Amygdala (tissue), 56 donors: ENCODE data around the gene LSM12.

Experiments used
- DNase-seq, 56 donors: peaks; one replicate each; lab custom pipeline; 2025; lab: John Stamatoyannopoulos, UW

Gene LSM12

DNA sequence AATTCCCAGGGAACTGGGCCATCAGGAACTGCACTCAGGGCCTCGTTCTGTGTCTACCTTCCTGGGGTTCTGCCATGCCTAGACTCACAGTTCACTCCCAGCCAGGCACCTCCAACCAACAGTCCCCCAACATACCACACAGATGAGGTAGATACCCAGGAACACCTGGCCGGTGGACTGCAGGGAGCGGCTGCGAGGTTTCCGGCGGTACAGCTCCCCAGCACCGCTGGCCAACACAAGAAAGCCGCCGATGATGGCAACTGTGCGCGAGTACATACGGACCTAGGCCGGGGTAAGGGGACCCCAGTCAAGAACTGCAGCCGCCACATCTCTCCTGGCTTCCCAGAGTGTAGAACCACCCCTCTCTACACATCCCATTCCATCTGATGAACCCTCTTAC, 53.6 kb downstream of the LSM12 start:
- DNase-seq: no peak

- DNase-seq: no peak
Measured at GRCh38 chr17:44012391-44012790, 54.1 kb downstream of the LSM12 start.

DNA sequence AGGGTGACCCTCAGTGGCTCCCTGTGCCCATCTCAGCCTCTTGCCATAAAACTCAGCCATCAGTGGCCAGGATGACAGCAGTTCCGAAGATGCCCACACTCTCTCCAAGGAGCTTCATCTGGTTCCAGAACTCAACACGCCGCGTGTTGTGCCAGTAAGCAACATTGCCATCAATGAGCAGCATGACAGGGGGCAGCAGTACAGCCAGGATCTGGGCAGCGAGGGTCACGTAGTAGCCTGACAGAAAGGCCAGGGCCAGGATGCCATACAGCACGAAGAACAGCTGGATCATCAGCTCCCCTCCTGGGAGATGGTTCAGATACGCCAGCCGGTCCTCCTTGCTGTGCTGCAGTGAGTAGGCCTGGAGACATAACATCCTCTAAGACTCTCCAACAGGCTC, 54.6 kb downstream of the LSM12 start:
- no peak for DNase-seq

- DNase-seq: no peak
Measured at GRCh38 chr17:44010966-44011647, 55.4 kb downstream of the LSM12 start.

DNA sequence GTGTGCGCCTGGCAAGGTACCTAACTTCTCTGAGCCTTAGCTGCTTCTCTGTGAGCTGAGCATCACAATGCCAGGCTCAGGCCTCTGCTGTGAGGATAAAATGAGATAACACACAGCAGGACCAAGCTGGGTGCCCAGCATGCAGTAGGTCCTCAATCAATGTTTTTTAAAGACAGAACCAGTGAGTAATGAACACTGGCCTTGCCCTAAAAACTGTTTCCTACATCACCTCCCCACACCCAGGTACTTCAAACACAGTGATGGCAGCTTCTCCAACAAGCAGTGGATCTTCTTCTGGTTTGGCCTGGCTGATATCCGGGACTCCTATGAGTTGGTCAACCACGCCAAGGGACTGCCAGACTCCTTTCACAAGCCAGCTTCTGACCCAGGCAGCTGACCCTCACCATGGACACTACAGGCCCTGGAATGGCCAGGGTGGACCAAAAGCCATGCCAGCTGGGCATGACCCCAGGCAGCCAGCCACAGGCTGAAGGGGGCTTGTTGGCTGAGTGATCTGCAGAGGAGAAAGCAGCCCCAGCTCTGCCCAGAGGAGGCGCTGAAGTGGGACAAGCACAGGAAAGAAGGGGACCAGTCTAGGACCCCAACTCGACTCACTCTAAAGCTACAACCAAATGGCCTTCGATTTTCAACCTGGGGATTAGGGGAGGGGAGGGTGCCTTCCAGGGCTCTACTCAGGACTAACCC, 58.1 kb downstream of the LSM12 start:
- no peak for DNase-seq

- peak in 1 of 56 donors; percentile 42 for DNase-seq
Measured at GRCh38 chr17:44007346-44008204, 58.9 kb downstream of the LSM12 start.

GRCh38 chr17:44006598-44007345, 59.7 kb downstream of the LSM12 start:
- peak in 52 of 56 donors; percentile 6 to 82 (median 48) for DNase-seq

- DNase-seq: no peak
Measured at GRCh38 chr17:44006272-44006597, 60.2 kb downstream of the LSM12 start.

- no peak for DNase-seq
Measured at GRCh38 chr17:44005527-44006271, 60.8 kb downstream of the LSM12 start.

DNA sequence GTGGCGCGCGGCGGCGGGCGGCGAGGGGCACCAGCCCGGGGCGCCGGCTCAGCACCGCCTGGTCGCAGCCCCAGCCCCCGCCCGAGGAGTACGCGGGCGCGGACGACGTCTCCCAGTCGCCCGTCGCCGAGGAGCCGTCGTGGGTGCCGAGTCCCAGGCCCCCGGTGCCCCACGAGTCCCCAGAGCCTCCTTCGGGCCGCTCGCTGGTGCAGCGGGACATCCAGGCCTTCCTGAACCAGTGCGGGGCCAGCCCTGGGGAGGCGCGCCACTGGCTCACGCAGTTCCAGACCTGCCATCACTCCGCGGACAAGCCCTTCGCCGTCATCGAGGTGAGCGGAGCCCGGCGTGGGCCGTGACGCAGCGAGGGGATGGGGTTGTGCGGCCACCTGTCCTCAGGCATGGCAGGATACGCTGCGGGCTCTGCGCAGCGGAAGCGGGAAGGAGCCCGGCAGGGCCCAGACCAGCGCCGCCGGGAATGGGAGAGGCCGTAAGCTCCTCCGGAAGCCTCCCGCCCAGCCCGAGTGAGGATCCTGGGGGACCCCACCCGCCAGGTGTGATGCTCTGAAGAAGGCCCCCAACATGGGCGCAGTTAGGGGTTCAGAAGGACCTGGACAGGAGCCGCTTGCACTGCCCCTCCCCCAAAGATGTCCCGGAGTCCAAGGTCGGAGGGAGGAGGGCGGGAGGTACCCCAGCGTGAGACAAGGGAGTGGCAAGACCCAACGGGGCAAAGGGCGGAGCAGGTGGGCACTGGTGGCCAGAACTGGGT, 61.5 kb downstream of the LSM12 start:
- DNase-seq: no peak

- DNase-seq: no peak
Measured at GRCh38 chr17:44004077-44004760, 62.3 kb downstream of the LSM12 start, which contains the start of gene NAGS. Gene NAGS, plus strand, starts transcription at chr17:44004622. Its CDS starts 42 bp downstream, at chr17:44004664.

DNA sequence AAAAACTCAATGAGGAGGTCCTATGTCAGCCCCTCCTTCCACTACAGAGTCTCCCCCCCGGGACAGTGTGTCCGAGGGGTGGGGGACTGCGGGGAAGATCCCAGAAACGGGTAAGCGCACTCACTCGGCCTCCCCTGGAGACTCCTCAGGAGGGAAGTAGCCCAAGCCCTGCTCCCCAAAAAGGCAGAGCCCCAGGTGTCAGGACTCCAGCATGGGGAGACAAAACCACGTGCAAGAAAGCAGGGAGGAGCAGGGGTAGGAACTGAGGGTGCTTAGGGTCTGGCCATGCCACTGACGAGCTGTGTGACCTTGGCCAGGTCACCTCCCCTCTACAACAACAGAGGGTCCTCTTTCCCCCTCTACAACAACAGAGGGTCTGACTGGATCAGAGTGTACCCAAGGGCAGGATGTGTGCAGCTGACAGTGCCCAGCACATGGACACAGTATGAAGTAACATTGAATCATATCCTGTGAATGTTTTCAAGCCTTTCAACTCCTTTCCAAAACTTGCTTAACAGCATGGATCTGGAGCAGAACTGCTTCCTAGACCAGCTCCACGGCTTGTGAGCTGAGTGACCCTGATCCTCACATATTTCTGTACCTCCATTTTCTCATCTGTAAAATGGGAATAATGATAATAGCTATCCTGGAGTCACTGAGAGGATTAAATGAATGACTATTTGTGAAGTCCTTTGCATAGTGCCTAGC, 64.2 kb downstream of the LSM12 start:
- DNase-seq: no peak

- no peak for DNase-seq
Measured at GRCh38 chr17:44001461-44001920, 65.0 kb downstream of the LSM12 start.

DNA sequence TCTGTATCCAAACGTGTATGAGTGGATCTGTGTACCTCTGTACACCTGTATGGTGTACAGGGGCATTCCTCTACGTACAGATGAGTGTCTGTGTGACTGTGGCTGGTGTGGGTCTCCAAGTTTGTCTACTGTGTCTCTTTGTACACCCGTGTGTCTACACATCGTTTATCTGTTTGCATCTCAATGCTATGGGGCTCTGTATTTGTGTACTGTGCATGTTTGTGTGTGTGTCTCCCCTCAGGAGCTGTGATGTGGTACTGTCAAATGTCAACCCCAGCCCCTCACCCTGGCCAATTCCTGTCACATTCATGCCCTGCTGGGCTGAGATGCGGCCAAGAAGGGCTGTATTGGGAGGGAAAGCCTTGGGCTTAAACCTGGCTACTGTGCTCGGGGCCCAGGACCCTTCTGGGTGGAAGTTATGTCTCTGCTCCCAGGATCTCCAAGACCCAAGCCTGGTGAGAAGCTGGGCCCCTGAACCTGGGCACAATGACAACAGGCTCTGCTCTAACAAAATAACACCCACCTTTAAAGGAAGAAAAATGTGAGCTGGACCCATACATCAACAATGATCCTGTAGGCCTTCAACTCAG, 65.5 kb downstream of the LSM12 start:
- no peak for DNase-seq

GRCh38 chr17:44000141-44000860, 66.2 kb downstream of the LSM12 start:
- DNase-seq: no peak

DNA sequence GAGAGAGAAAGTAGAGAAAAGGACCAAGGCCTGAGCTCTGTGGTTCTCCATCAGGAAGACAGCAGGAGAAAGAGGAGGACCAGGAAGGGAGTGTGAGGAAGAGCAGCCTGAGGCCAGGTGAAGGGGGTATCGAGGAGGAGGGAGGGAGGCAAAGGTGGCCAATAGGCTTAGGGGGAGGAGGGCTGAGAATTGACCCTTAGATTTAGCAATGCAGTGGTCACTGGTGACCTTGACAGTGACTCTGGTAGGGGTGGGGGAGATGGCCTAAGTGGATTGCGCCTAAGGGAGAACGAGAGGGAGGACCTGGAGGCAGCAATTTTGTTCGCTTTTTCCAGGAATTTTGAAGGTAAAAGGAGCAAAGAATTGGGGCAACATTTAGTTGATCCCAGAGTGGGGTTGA, 67.4 kb downstream of the LSM12 start:
- no peak for DNase-seq

DNA sequence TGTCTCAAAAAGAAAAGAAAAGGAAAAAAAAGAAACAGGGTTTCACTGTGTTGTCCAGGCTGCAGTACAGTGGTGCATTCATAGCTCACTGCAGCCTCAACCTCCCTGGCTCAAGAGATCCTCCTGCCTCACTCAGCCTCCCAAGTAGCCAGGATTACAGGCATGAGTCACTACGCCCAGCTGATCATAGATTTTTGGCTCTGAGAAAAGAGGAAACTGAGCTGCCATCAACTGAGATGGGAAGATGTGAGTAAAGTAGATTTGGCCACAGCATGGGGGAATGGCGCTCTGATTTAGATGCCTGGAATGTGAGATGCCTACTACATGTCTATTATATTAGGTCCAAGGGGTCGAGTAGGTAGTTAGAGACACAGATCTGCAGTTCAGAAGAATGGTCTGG, 67.9 kb downstream of the LSM12 start:
- DNase-seq: no peak
